Cardiac muscle cell (in vitro differentiated cells and primary cell): ENCODE data around the gene IGFL3. TPM values are rescaled to one million over a fixed set of nuclear protein-coding genes. Genes with fewer than 3 reads are reported as not detected.

Experiments used
- DNase-seq, 2 donors: peaks; one replicate each; pipeline versions ENCODE4 v3.0.0 to v3.0.0-alpha.2; 2010 to 2017; ENCODE audit warnings: low read depth in 1 of 2, low spot score in 1 of 2
- H3K27ac ChIP-seq: fragments of 200-600 bp; sonication (generic); 2 replicates; pipeline ENCODE4 v1.5.1; 2016
- H3K27me3 ChIP-seq: fragments of 200-600 bp; sonication (generic); 2 replicates; pipeline ENCODE4 v1.6.0; 2016; ENCODE audit warnings: control low read depth
- H3K36me3 ChIP-seq: fragments of 200-600 bp; sonication (generic); 2 replicates; pipeline ENCODE4 v1.5.1; 2016; ENCODE audit warnings: control low read depth
- H3K4me1 ChIP-seq: fragments of 200-600 bp; sonication (generic); 2 replicates; pipeline ENCODE4 v1.8.1; 2017; ENCODE audit warnings: low read depth, mild to moderate bottlenecking, mixed run types
- H3K4me3 ChIP-seq: fragments of 200-600 bp; sonication (generic); 2 replicates; pipeline ENCODE4 v1.5.1; 2016; ENCODE audit warnings: mild to moderate bottlenecking
- H3K9me3 ChIP-seq: fragments of 200-600 bp; sonication (generic); 2 replicates; pipeline ENCODE4 v1.5.1; 2017; ENCODE audit warnings: low read depth, mild to moderate bottlenecking, control low read depth
- polyA plus RNA-seq: library from polyadenylated mRNA; unstranded; fragments of >200 nt; fragmentation: Nextera tagmentation; extraction: Ambion mirVana; gene quantifications from 2 replicates; pipeline ENCODE4 v1.2.1, GENCODE V29; 2016
- total RNA-seq: library from RNA; depleted of rRNA; stranded (reverse); fragments of >200 nt; gene quantifications from 2 replicates; pipeline ENCODE4 v1.2.3, GENCODE V29; 2016
- TF ChIP-seq, protein P1 (sequence below): IDR thresholded peaks from 2 replicates; pipeline ENCODE4 v1.5.1; 2012; ENCODE audit warnings: low read depth, mild to moderate bottlenecking, low read length

The IGFL3 gene
- total and polyA plus RNA-seq, 2 experiments from 2014 or later = not detected

DNA sequence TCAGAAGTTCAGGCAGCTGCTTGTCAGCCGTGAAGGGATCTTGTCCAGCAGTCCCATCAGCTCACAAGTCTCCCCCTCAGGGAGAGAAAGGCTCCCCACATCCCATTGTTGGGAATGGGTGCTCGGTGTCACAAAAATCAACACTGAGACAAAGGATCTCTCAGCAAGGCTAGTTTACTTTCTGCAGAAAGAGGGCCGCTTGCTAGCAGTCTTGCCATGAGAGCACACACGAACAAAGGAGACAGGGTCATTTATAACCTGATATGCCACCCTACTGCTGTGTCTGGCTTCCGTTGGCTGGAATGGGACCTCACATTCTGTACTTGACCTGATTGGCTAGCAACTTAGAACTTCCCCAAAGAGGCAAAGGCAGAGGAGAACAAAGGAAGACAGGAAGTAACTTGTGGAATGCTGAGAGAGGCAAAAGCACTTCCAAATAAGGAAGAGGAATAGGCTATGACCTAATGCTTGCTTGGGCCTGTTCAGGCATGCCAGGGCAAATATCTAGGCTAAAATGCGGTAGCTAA lies 8.7 kb upstream of the IGFL3 start:
- peak; percentile 86 to 92 for DNase-seq
- TF ChIP-seq, protein P1, sequence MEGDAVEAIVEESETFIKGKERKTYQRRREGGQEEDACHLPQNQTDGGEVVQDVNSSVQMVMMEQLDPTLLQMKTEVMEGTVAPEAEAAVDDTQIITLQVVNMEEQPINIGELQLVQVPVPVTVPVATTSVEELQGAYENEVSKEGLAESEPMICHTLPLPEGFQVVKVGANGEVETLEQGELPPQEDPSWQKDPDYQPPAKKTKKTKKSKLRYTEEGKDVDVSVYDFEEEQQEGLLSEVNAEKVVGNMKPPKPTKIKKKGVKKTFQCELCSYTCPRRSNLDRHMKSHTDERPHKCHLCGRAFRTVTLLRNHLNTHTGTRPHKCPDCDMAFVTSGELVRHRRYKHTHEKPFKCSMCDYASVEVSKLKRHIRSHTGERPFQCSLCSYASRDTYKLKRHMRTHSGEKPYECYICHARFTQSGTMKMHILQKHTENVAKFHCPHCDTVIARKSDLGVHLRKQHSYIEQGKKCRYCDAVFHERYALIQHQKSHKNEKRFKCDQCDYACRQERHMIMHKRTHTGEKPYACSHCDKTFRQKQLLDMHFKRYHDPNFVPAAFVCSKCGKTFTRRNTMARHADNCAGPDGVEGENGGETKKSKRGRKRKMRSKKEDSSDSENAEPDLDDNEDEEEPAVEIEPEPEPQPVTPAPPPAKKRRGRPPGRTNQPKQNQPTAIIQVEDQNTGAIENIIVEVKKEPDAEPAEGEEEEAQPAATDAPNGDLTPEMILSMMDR = no peak
- H3K9me3 ChIP-seq = no peaks in the 10 kb centered on the region
- no peaks in the 10 kb centered on the region for H3K36me3 ChIP-seq
- H3K27ac ChIP-seq = peak overlapping the region; percentile 99
- peaks cover 14% of the 10 kb centered on the region for H3K4me1 ChIP-seq
- no peaks in the 10 kb centered on the region for H3K27me3 ChIP-seq
- H3K4me3 ChIP-seq = peak overlapping the region; percentile 13

DNA sequence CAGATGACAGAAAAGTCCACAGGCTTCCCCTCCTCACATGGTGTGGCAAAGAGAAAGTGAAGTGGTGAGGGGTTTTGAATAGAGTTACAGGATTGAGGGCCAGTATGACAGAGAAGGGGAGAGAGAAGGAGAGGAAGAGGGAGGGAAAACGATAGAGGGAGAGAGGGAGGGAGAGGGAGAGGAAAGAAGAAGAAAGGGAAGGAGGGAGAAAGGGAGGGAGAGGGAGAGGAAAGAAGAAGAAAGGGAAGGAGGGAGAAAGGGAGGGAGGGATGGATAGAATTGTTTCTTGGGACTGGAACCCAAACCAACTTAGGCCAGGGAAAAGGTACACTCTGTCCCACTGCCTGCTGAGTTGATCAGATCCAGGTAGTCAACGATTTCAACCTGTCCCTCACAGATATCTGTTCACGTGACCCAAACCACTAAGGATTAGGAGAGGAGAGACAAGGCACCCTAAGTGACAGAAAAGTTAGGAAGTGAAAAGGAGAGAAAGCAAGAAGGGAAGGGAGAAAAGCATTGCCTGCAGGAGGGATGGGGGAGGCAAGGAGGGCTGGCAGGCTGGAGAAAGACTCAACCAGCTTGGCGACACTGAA lies 8.1 kb upstream of the IGFL3 start:
- TF ChIP-seq, protein P1 = no peak
- Histone ChIP-seq H3K9me3 (no peaks in the 10 kb centered on the region), H3K27ac (peak overlapping the region; percentile 99), H3K36me3 (no peaks in the 10 kb centered on the region), H3K4me3 (peak overlapping the region; percentile 13), H3K27me3 (no peaks in the 10 kb centered on the region), H3K4me1 (peaks cover 14% of the 10 kb centered on the region)
- no peak for DNase-seq

DNA sequence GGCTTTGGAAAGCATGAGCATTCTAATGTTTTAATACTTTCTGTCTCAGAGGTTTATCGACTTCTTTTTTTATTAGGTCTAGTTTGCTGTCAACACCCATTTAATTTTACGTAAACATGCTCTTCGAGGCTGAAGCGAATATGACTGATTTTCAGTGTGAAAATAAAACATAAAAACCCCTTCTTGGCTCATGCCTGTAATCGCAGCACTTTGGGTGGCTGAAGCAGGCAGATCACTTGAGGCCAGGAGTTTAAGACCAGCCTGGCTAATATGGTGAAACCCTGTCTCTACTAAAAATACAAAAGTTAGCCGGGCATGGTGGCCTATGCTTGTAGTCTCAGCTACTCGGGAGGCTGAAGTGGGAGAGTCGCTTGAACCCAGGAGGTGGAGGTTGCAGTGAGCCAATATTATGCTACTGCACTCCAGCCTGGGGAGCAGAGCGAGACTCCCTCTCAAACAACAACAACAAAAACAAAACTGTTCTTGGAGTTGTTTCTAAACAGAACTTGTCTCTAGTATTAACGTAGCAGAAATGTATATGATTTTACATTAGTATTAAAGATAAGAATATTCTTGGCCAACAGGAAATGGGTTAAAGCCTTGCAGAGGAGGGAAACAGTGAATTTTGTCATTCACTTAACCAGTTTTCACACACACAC lies 7.1 kb upstream of the IGFL3 start:
- no peak for DNase-seq
- TF ChIP-seq, protein P1 = no peak
- Histone ChIP-seq H3K4me3 (no peak overlapping the region), H3K27ac (peak overlapping the region; percentile 99), H3K27me3 (no peaks in the 10 kb centered on the region), H3K36me3 (no peaks in the 10 kb centered on the region), H3K9me3 (no peaks in the 10 kb centered on the region), H3K4me1 (peaks cover 14% of the 10 kb centered on the region)

DNA sequence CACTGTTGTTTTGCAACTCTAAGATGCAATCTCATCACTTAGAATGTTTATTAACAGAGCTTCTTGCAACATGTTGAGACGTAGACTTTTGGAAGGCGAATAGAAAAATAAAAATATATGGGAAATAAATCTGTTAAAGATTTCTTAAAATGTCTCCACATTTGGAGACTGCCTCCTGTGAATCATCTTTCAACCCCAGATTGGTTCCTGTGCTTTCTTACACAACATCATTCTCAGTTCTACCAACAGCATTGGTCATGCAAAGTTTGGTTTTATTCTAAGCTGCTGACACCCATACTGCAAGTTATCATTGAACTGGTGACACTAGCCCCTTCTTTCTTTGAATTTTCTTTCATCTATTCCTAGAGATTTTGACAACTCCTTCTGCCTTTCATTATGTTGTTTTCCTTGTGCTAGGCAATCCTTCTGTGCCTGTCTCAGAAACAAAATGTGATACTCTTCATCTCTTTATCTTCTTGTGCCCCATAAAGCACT lies 1.6 kb upstream of the IGFL3 start:
- DNase-seq = no peak
- H3K4me3 ChIP-seq = no peak overlapping the region
- no peaks in the 10 kb centered on the region for H3K27me3 ChIP-seq
- no peak overlapping the region for H3K27ac ChIP-seq
- TF ChIP-seq, protein P1 = no peak
- no peaks in the 10 kb centered on the region for H3K4me1 ChIP-seq
- H3K9me3 ChIP-seq = no peaks in the 10 kb centered on the region
- H3K36me3 ChIP-seq = no peaks in the 10 kb centered on the region

DNA sequence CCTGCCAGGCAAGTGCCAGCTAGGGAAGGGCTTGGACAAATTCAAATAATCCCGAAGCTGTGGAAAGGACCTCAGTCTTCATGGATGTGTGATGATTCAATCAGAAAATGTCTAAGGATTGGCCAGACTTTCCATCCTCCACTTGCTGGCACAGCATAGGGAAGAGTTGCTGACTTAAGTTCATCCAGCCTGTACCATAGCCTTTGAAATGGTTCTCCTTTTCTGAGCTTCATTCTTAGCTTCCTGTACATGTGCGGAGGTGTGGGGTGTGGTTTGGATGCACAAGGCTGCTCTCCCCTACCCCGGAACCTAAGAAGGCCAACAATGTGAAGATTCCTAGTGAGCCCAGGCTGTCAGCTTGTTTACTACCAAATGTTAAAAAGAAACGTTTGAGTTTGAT lies 959 bp upstream of the IGFL3 start:
- TF ChIP-seq, protein P1 = no peak
- no peak overlapping the region for H3K4me3 ChIP-seq
- no peak for DNase-seq
- no peaks in the 10 kb centered on the region for H3K4me1 ChIP-seq
- no peaks in the 10 kb centered on the region for H3K36me3 ChIP-seq
- H3K27me3 ChIP-seq = no peaks in the 10 kb centered on the region
- H3K27ac ChIP-seq = no peak overlapping the region
- H3K9me3 ChIP-seq = no peaks in the 10 kb centered on the region
